Stimulated activated CD8-positive, alpha-beta memory T cell treated with anti-CD3 and anti-CD28 coated beads, Interleukin-15, amount 100 ng/mL, for 24 hours (primary cell): ENCODE data around the gene GALNT17.

Experiments used
- DNase-seq: peaks from one replicate; pipeline ENCODE4 v3.0.0-alpha.2; 2020; ENCODE audit warnings: low read depth

GALNT17 gene

GRCh38 chr7:71507680-71508602 lies 376.0 kb downstream of the GALNT17 start:
- DNase-seq = no peak

- DNase-seq = no peak
These were observed 377.4 kb downstream of the GALNT17 start for GRCh38 chr7:71509381-71509780.

- DNase-seq = no peak
These were observed 379.4 kb downstream of the GALNT17 start for GRCh38 chr7:71511361-71511807.

- no peak for DNase-seq
These were observed 386.2 kb downstream of the GALNT17 start for GRCh38 chr7:71517940-71518699.

- DNase-seq = no peak
These were observed 386.9 kb downstream of the GALNT17 start for GRCh38 chr7:71518880-71519279.

- DNase-seq = no peak
These were observed 389.6 kb downstream of the GALNT17 start for GRCh38 chr7:71521506-71521905.

- DNase-seq = no peak
These were observed 394.2 kb downstream of the GALNT17 start for GRCh38 chr7:71526106-71526505.

- DNase-seq = no peak
These were observed 395.3 kb downstream of the GALNT17 start for GRCh38 chr7:71527213-71527612.

GRCh38 chr7:71535616-71536015 lies 403.7 kb downstream of the GALNT17 start:
- no peak for DNase-seq

- DNase-seq = no peak
These were observed 406.3 kb downstream of the GALNT17 start for GRCh38 chr7:71538210-71538609.

- DNase-seq = no peak
These were observed 407.7 kb downstream of the GALNT17 start for GRCh38 chr7:71539615-71540014.

GRCh38 chr7:71541707-71542353 lies 409.9 kb downstream of the GALNT17 start:
- no peak for DNase-seq

- DNase-seq = no peak
These were observed 411.5 kb downstream of the GALNT17 start for GRCh38 chr7:71543396-71543795.

- no peak for DNase-seq
These were observed 412.9 kb downstream of the GALNT17 start for GRCh38 chr7:71544816-71545215.

GRCh38 chr7:71547426-71547825 lies 415.5 kb downstream of the GALNT17 start:
- no peak for DNase-seq

GRCh38 chr7:71548746-71549145 lies 416.8 kb downstream of the GALNT17 start:
- no peak for DNase-seq

- DNase-seq = no peak
These were observed 421.4 kb downstream of the GALNT17 start for GRCh38 chr7:71553306-71553705.

- DNase-seq = no peak
These were observed 423.8 kb downstream of the GALNT17 start for GRCh38 chr7:71555758-71556157.

GRCh38 chr7:71558806-71559613 lies 427.1 kb downstream of the GALNT17 start:
- DNase-seq = no peak

GRCh38 chr7:71560354-71560995 lies 428.5 kb downstream of the GALNT17 start:
- DNase-seq = no peak

GRCh38 chr7:71563276-71563675 lies 431.3 kb downstream of the GALNT17 start:
- DNase-seq = no peak
